GM12878 (cell line): ENCODE measurements around the gene OSBPL3. TPM values are rescaled to one million over a fixed set of nuclear protein-coding genes. Genes with fewer than 3 reads are reported as not detected.

ENCODE experiments used
- CBX5 ChIP-seq: sonication (generic); IDR thresholded peaks from 2 replicates; pipeline ENCODE4 v1.6.1; 2016; ENCODE audit warnings: low read depth, moderate library complexity, mild to moderate bottlenecking, inconsistent platforms
- ETV6 ChIP-seq, 2 experiments: fragments of 450-650 bp in 1 of 2; IDR thresholded peaks in 1 of 2; conservative IDR thresholded peaks in 1 of 2; 2 replicates each; pipeline ENCODE4 v1.6.1; 2014; ENCODE audit warnings: antibody characterized with exemption in 1 of 2, borderline replicate concordance in 1 of 2, low read depth in 1 of 2, mild to moderate bottlenecking in 1 of 2, moderate library complexity in 1 of 2
- EZH2 ChIP-seq: IDR thresholded peaks from 2 replicates; pipeline ENCODE4 v1.6.1; 2012; ENCODE audit warnings: low read depth, mild to moderate bottlenecking, control low read depth, inconsistent platforms, low read length, borderline replicate concordance; ENCODE audit not compliant: control insufficient read depth
- HDGF ChIP-seq: fragments of 450-650 bp; IDR thresholded peaks from 2 replicates; pipeline ENCODE4 v1.6.1; 2016; ENCODE audit warnings: antibody characterized with exemption
- MEF2A ChIP-seq: IDR thresholded peaks from 2 replicates; pipeline ENCODE4 v1.6.1; 2011; ENCODE audit warnings: low read depth, mild to moderate bottlenecking, low read length, moderate library complexity; ENCODE audit not compliant: insufficient read depth
- MEF2B ChIP-seq: fragments of 450-650 bp; IDR thresholded peaks from 2 replicates; pipeline ENCODE4 v1.6.1; 2018; ENCODE audit warnings: mild to moderate bottlenecking, moderate library complexity; ENCODE audit not compliant: partially characterized antibody, poor library complexity, severe bottlenecking
- MYB ChIP-seq: fragments of 150-350 bp; IDR thresholded peaks from 2 replicates; pipeline ENCODE4 v1.6.1; 2014; ENCODE audit warnings: mild to moderate bottlenecking, low read depth, low read length, borderline replicate concordance
- MYC ChIP-seq: IDR thresholded peaks from 2 replicates; pipeline ENCODE4 v1.6.1; 2011; ENCODE audit warnings: mild to moderate bottlenecking, low read length, moderate library complexity, inconsistent platforms; ENCODE audit not compliant: insufficient read depth, insufficient replicate concordance, insufficient read length, severe bottlenecking
- NFIC ChIP-seq: IDR thresholded peaks from 2 replicates; pipeline ENCODE4 v1.6.1; 2012; ENCODE audit warnings: low read depth, mild to moderate bottlenecking, inconsistent platforms, low read length, moderate library complexity
- NFYA ChIP-seq: IDR thresholded peaks from 2 replicates; pipeline ENCODE4 v1.6.1; 2011; ENCODE audit warnings: low read depth, mild to moderate bottlenecking, low read length, improper control_type of control experiment, borderline replicate concordance
- NKRF ChIP-seq: fragments of 450-650 bp; conservative IDR thresholded peaks from 2 replicates; pipeline ENCODE4 v1.6.1; 2017; ENCODE audit warnings: mild to moderate bottlenecking, moderate library complexity
- RBBP5 ChIP-seq: fragments of 200-600 bp; sonication (generic); conservative IDR thresholded peaks from 2 replicates; pipeline ENCODE4 v1.6.1; 2016
- SIX5 ChIP-seq: IDR thresholded peaks from 2 replicates; pipeline ENCODE4 v1.6.1; 2011; ENCODE audit warnings: mild to moderate bottlenecking, low read depth, low read length, moderate library complexity; ENCODE audit not compliant: severe bottlenecking
- SKIL ChIP-seq: fragments of 450-650 bp; IDR thresholded peaks from 2 replicates; pipeline ENCODE4 v1.6.1; 2017; ENCODE audit warnings: mild to moderate bottlenecking, low read depth, inconsistent platforms; ENCODE audit not compliant: poor library complexity, severe bottlenecking
- TCF12 ChIP-seq: IDR thresholded peaks from 2 replicates; pipeline ENCODE4 v1.6.1; 2011; ENCODE audit warnings: low read depth, mild to moderate bottlenecking, low read length
- TCF7 ChIP-seq: IDR thresholded peaks from 2 replicates; pipeline ENCODE4 v1.6.1; 2014; ENCODE audit warnings: antibody characterized with exemption, borderline replicate concordance
- USF1 ChIP-seq: IDR thresholded peaks from 2 replicates; pipeline ENCODE4 v1.6.1; 2011; ENCODE audit warnings: borderline replicate concordance, low read depth, mild to moderate bottlenecking, moderate library complexity, mixed read lengths, low read length; ENCODE audit not compliant: insufficient read depth; ENCODE audit errors: extremely low read length
- ZNF207 ChIP-seq: fragments of 450-650 bp; IDR thresholded peaks from 2 replicates; pipeline ENCODE4 v1.6.1; 2014; ENCODE audit warnings: antibody characterized with exemption, mild to moderate bottlenecking, borderline replicate concordance
- polyA plus RNA-seq, 11 experiments: library from polyadenylated mRNA; depleted of rRNA in 4 of 11; unstranded in 6 of 11; stranded (reverse) in 5 of 11; fragments of >200 nt; fragmentation: Nextera tagmentation in 4 of 11; fragmentation: Illumina TruSeq in 1 of 11; extraction: Ambion mirVana in 4 of 11; extraction: Trizol in 1 of 11; gene quantifications; 1 replicate in 1 of 11; 2 replicates in 10 of 11; pipeline versions ENCODE4 v1.2.1 to v1.2.3, GENCODE V29; 2011 to 2016; ENCODE audit warnings: inconsistent platforms in 2 of 11, missing spikeins in 2 of 11, low read depth in 1 of 11
- total RNA-seq, 4 experiments: library from RNA; depleted of rRNA in 3 of 4; stranded (reverse); fragments of >200 nt in 3 of 4; fragmentation: Illumina TruSeq in 1 of 4; extraction: Trizol in 1 of 4; gene quantifications; 2 replicates each; pipeline versions ENCODE4 v1.2.1 to v1.2.3, GENCODE V29; 2013 to 2021
- TF ChIP-seq, protein P1 (sequence below): fragments of 450-650 bp; IDR thresholded peaks from 2 replicates; pipeline ENCODE4 v1.6.1; 2018; ENCODE audit warnings: mild to moderate bottlenecking, low read depth, moderate library complexity; ENCODE audit not compliant: partially characterized antibody
- TF ChIP-seq, protein P2 (sequence below): fragments of 450-650 bp; IDR thresholded peaks from 2 replicates; pipeline ENCODE4 v1.6.1; 2017; ENCODE audit warnings: low read depth, mild to moderate bottlenecking, moderate library complexity

The OSBPL3 gene
- total and polyA plus RNA-seq, 10 of the 15 experiments (the other 5 are each of a cell fraction or from before 2014, with no cell fraction given): 6.1 to 46.6 (median 27.0) TPM

DNA sequence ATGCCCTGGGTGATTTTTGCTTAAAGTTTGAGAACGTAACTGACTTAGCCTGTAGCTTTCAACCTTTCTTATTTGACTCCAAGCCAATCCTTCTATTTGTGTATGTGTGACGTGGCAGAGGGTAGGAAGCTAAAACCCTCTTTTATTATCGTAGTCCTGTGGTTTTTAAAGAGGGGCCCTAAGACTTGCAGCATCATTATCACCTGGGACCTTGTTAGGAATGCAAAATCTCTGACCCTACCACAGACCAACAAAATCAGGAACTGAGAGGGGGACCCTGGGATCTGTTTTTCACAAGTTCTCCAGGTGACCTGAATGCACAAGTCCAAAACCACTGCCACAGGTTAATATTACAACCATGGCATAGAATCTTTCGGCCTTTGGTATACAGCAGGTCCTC, 80.1 kb downstream of the OSBPL3 start (continued):
- TF ChIP-seq MYB: no peak
- TF ChIP-seq TCF12: peak; percentile 90; the same call in 1 of the 2 replicates
- no peak for TF ChIP-seq SIX5
- no peak for TF ChIP-seq NKRF
- TF ChIP-seq RBBP5: no peak
- no peak for TF ChIP-seq USF1
- TF ChIP-seq ZNF207: no peak
- no peak for TF ChIP-seq HDGF
- no peak for TF ChIP-seq TCF7
- TF ChIP-seq EZH2: no peak
- peak in 1 of 2 experiments; percentile 54; a peak in 2 of 4 replicates for TF ChIP-seq ETV6 (conservative IDR thresholded peaks at IDR 0.05 in 1 of 2, IDR thresholded peaks at IDR 0.05 in 1 of 2; ENCODE audit: borderline replicate concordance in 1 of 2, low read depth in 1 of 2)
- TF ChIP-seq MEF2A: peak; percentile 75
- TF ChIP-seq MEF2B: peak; percentile 76
- TF ChIP-seq MYC: no peak
- TF ChIP-seq, protein P1, sequence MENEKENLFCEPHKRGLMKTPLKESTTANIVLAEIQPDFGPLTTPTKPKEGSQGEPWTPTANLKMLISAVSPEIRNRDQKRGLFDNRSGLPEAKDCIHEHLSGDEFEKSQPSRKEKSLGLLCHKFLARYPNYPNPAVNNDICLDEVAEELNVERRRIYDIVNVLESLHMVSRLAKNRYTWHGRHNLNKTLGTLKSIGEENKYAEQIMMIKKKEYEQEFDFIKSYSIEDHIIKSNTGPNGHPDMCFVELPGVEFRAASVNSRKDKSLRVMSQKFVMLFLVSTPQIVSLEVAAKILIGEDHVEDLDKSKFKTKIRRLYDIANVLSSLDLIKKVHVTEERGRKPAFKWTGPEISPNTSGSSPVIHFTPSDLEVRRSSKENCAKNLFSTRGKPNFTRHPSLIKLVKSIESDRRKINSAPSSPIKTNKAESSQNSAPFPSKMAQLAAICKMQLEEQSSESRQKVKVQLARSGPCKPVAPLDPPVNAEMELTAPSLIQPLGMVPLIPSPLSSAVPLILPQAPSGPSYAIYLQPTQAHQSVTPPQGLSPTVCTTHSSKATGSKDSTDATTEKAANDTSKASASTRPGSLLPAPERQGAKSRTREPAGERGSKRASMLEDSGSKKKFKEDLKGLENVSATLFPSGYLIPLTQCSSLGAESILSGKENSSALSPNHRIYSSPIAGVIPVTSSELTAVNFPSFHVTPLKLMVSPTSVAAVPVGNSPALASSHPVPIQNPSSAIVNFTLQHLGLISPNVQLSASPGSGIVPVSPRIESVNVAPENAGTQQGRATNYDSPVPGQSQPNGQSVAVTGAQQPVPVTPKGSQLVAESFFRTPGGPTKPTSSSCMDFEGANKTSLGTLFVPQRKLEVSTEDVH: no peak
- TF ChIP-seq NFYA: no peak
- TF ChIP-seq, protein P2, sequence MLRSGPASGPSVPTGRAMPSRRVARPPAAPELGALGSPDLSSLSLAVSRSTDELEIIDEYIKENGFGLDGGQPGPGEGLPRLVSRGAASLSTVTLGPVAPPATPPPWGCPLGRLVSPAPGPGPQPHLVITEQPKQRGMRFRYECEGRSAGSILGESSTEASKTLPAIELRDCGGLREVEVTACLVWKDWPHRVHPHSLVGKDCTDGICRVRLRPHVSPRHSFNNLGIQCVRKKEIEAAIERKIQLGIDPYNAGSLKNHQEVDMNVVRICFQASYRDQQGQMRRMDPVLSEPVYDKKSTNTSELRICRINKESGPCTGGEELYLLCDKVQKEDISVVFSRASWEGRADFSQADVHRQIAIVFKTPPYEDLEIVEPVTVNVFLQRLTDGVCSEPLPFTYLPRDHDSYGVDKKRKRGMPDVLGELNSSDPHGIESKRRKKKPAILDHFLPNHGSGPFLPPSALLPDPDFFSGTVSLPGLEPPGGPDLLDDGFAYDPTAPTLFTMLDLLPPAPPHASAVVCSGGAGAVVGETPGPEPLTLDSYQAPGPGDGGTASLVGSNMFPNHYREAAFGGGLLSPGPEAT: peak; percentile 85
- peak; percentile 79 for TF ChIP-seq NFIC
- TF ChIP-seq SKIL: peak; percentile 90
- TF ChIP-seq CBX5: 0 out of 2 replicates have a peak, but pooled peaks have one; percentile 52
